ENCODE data around the gene UQCRC1.

UQCRC1 gene

DNA sequence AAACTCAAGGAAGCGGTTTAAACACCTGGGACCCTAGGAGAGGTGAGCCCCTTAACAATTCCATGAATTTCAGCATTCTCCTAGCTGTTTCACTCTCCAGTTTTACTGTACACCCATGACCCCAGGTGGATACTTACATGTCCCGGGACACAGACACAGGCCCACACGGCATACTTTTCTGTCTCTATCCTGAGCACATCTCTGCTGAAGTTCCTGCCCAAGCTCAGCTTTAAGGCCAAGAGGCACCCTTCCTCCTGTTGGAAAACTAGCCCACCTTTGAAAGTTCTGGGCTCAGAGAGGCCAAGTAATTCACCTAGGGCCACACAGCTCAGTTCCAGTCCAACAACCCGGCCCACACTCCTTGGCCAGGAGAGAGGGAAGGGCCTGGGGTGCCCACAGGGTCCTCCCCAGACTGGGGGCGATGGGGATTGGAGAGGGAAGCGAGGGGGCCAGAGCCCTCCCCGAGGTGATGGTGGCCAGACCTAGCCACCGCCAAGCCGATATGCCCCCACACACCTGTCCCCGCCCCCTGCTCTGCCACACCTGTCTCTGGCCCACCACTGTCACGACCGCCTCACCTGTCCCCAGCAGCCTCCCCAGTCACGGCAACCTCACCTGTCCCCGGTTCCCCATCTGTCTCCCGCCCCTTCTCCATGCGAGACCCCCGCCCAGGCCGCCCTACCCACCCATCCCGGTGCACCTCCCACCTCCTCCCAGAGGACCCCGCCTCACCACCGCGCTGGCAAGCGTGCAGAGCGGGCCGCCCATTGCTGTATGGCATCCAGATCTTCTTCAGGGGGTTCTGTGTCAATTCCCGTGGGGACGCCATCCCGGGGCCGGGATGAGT, 53.3 kb downstream of the UQCRC1 start:
- Histone ChIP-seq H3K4me3 (ENCODE audit: low read depth, low read length, poor library complexity, severe bottlenecking) (peak overlapping the region; percentile 74), H3K9me3 (ENCODE audit: low read length) (no peaks in the 10 kb centered on the region), H3K9me2 (ENCODE audit: low read depth, low read length) (no peaks in the 10 kb centered on the region), H4K20me1 (ENCODE audit: insufficient read depth, low read length) (no peaks in the 10 kb centered on the region), H3K4me1 (ENCODE audit: insufficient read depth, low read length, severe bottlenecking) (peaks cover 69% of the 10 kb centered on the region), H3K4me2 (ENCODE audit: low read length) (peak overlapping the region; percentile 70), H3K36me3 (ENCODE audit: insufficient read depth, low read length) (peaks cover 5% of the 10 kb centered on the region), H3K27me3 (ENCODE audit: insufficient read depth, low read length) (no peaks in the 10 kb centered on the region; the same call in 1 of the 2 replicates), H3F3A (ENCODE audit: insufficient read depth, low read length) (no peaks in the 10 kb centered on the region), H3K9ac (ENCODE audit: low read length) (peak overlapping the region; percentile 62; the same call in 1 of the 2 replicates), H3K27ac (ENCODE audit: low read depth, low read length, poor library complexity, severe bottlenecking) (no peak overlapping the region), H2AFZ (ENCODE audit: low read length) (no peak overlapping the region), H3K79me2 (ENCODE audit: insufficient read depth, low read length) (no peaks in the 10 kb centered on the region)
- TF ChIP-seq, protein P1, sequence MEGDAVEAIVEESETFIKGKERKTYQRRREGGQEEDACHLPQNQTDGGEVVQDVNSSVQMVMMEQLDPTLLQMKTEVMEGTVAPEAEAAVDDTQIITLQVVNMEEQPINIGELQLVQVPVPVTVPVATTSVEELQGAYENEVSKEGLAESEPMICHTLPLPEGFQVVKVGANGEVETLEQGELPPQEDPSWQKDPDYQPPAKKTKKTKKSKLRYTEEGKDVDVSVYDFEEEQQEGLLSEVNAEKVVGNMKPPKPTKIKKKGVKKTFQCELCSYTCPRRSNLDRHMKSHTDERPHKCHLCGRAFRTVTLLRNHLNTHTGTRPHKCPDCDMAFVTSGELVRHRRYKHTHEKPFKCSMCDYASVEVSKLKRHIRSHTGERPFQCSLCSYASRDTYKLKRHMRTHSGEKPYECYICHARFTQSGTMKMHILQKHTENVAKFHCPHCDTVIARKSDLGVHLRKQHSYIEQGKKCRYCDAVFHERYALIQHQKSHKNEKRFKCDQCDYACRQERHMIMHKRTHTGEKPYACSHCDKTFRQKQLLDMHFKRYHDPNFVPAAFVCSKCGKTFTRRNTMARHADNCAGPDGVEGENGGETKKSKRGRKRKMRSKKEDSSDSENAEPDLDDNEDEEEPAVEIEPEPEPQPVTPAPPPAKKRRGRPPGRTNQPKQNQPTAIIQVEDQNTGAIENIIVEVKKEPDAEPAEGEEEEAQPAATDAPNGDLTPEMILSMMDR (IDR thresholded peaks at IDR 0.05; ENCODE audit: low read length), result no peak
- TF ChIP-seq EZH2 (IDR thresholded peaks at IDR 0.05; ENCODE audit: borderline replicate concordance, low read length), result no peak

DNA sequence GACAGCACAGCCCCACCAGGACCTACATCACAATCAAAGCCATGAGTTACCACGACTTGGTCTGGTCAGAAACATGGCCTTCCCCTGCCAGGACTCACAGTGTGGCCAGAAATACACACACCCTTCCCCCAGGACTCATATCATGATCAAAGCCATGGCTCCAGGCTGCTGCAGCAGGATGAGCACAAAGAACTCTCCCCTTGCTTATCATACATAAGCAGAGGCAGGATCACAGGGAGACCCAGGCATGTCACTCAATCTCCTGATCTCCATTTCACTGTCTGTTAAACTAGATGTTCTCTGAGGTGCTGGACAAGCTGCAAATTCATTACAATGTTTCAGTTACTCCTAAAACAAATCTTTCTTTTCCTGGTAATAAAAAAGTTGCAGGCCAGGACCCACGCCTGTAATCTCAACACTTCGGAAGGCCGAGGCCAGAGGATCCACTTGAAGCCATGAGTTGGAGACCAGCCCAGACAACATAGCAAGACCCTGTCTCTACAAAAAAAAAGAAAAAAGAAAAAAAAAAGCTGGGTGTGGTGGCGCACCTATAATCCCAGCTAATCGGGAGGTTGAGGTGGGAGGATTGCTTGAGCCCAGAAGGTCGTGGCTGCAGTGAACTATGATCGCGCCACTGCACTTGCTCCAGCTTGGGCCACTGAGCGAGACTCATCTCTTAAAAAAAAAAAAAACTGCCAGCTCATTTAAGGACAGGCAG, 54.1 kb downstream of the UQCRC1 start:
- Histone ChIP-seq H3K27ac (ENCODE audit: low read depth, low read length, poor library complexity, severe bottlenecking) (peak overlapping the region; percentile 10), H3F3A (ENCODE audit: insufficient read depth, low read length) (no peaks in the 10 kb centered on the region), H3K9ac (ENCODE audit: low read length) (peak overlapping the region; percentile 62; the same call in 1 of the 2 replicates)

More for the DNA sequence above, 54.1 kb downstream of the UQCRC1 start:
- no peak for TF ChIP-seq EZH2 (IDR thresholded peaks at IDR 0.05; ENCODE audit: borderline replicate concordance, low read length)
- TF ChIP-seq, protein P1 (IDR thresholded peaks at IDR 0.05; ENCODE audit: low read length), result no peak
- Histone ChIP-seq H3K4me1 (ENCODE audit: insufficient read depth, low read length, severe bottlenecking) (peaks cover 61% of the 10 kb centered on the region), H3K36me3 (ENCODE audit: insufficient read depth, low read length) (peaks cover 5% of the 10 kb centered on the region), H4K20me1 (ENCODE audit: insufficient read depth, low read length) (no peaks in the 10 kb centered on the region), H3K9me3 (ENCODE audit: low read length) (no peaks in the 10 kb centered on the region), H3K27me3 (ENCODE audit: insufficient read depth, low read length) (no peaks in the 10 kb centered on the region), H3K4me3 (ENCODE audit: low read depth, low read length, poor library complexity, severe bottlenecking) (peak overlapping the region; percentile 74), H3K79me2 (ENCODE audit: insufficient read depth, low read length) (no peaks in the 10 kb centered on the region), H2AFZ (ENCODE audit: low read length) (no peak overlapping the region), H3K9me2 (ENCODE audit: low read depth, low read length) (no peaks in the 10 kb centered on the region), H3K4me2 (ENCODE audit: low read length) (peak overlapping the region; percentile 70)
